ENCODE measurements around the gene HOXA3.

Gene HOXA3

GRCh38 chr7:27125986-27126394 lies 26.4 kb downstream of the HOXA3 start:
- DNase-seq = no peak

- no peak for DNase-seq
These were observed 27.3 kb downstream of the HOXA3 start for GRCh38 chr7:27124902-27125689.

GRCh38 chr7:27124096-27124901 lies 28.1 kb downstream of the HOXA3 start:
- DNase-seq = no peak

GRCh38 chr7:27123477-27124053 lies 28.8 kb downstream of the HOXA3 start:
- no peak for DNase-seq

- no peak for DNase-seq
These were observed 29.3 kb downstream of the HOXA3 start for GRCh38 chr7:27123007-27123476.

GRCh38 chr7:27122077-27122910 lies 30.1 kb downstream of the HOXA3 start:
- DNase-seq = no peak

- no peak for DNase-seq
These were observed 30.7 kb downstream of the HOXA3 start for GRCh38 chr7:27121684-27122076.

- no peak for DNase-seq
These were observed 32.9 kb downstream of the HOXA3 start for GRCh38 chr7:27119412-27119911.

GRCh38 chr7:27118580-27118979 lies 33.8 kb downstream of the HOXA3 start:
- DNase-seq = no peak

GRCh38 chr7:27117887-27118491 lies 34.4 kb downstream of the HOXA3 start:
- no peak for DNase-seq

GRCh38 chr7:27116962-27117886 lies 35.2 kb downstream of the HOXA3 start:
- no peak for DNase-seq

- no peak for DNase-seq
These were observed 36.1 kb downstream of the HOXA3 start for GRCh38 chr7:27116031-27116961.

GRCh38 chr7:27115221-27116026 lies 37.0 kb downstream of the HOXA3 start:
- DNase-seq = no peak

- DNase-seq = no peak
These were observed 37.5 kb downstream of the HOXA3 start for GRCh38 chr7:27114881-27115220.

GRCh38 chr7:27113991-27114769 lies 38.2 kb downstream of the HOXA3 start:
- peak; percentile 62 for DNase-seq

- peak; percentile 33 for DNase-seq
These were observed 39.1 kb downstream of the HOXA3 start for GRCh38 chr7:27112955-27113949.

GRCh38 chr7:27112361-27112760 lies 40.0 kb downstream of the HOXA3 start:
- DNase-seq = no peak

Measured in NCI-H146 (cell line).